CD4-positive, alpha-beta memory T cell (primary cell): ENCODE data around the gene LGALS3BP. TPM values are rescaled to one million over a fixed set of nuclear protein-coding genes. Genes with fewer than 3 reads are reported as not detected.

ENCODE experiments used
- CTCF ChIA-PET: fragments of 350-600 bp; sonication (Branson Sonifier 250); formaldehyde crosslinking; loops from one replicate; lab custom pipeline; 2021; ENCODE audit warnings: inconsistent platforms; ENCODE audit not compliant: partially characterized antibody; lab: Charles Lee
- POLR2A ChIA-PET: fragments of 350-600 bp; sonication (Branson Sonifier 250); formaldehyde crosslinking; loops from one replicate; lab custom pipeline; 2021; ENCODE audit not compliant: partially characterized antibody; lab: Charles Lee
- DNase-seq, 5 donors: peaks; one replicate each; pipeline versions ENCODE4 v3.0.0 to v3.0.0-alpha.2; 2020 to 2022; ENCODE audit warnings: mixed read lengths in 1 of 5
- H3K27ac ChIP-seq: one replicate; pipeline ENCODE4 v1.7.0; 2013; ENCODE audit warnings: low read depth, low read length
- H3K27me3 ChIP-seq: 2 replicates; pipeline ENCODE4 v1.7.0; 2013; ENCODE audit warnings: mild to moderate bottlenecking, low read length, moderate library complexity; ENCODE audit not compliant: insufficient read depth
- H3K36me3 ChIP-seq: 2 replicates; pipeline ENCODE4 v1.7.0; 2013; ENCODE audit warnings: mild to moderate bottlenecking, low read length, moderate library complexity; ENCODE audit not compliant: insufficient read depth
- H3K4me1 ChIP-seq: 2 replicates; pipeline ENCODE4 v1.7.0; 2013; ENCODE audit warnings: mild to moderate bottlenecking, low read length, moderate library complexity; ENCODE audit not compliant: insufficient read depth
- H3K4me3 ChIP-seq, 2 donors: one replicate each; pipeline ENCODE4 v1.7.0; 2013; ENCODE audit warnings: low read length in 2 of 2, mild to moderate bottlenecking in 1 of 2
- H3K9me3 ChIP-seq, 2 donors: one replicate each; pipeline ENCODE4 v1.7.0; 2013; ENCODE audit warnings: low read length in 2 of 2, control low read depth in 1 of 2; ENCODE audit not compliant: control insufficient read depth in 1 of 2
- H3K27ac Mint-ChIP-seq, 7 donors: one replicate each; pipeline ENCODE4 v1.8.0; 2020 to 2021; ENCODE audit warnings: mixed read lengths in 7 of 7, mild to moderate bottlenecking in 6 of 7, inconsistent platforms in 3 of 7, moderate library complexity in 3 of 7
- H3K27me3 Mint-ChIP-seq, 2 donors: one replicate each; pipeline ENCODE4 v1.8.0; 2020 to 2021; ENCODE audit warnings: mixed read lengths in 2 of 2
- H3K36me3 Mint-ChIP-seq, 2 donors: one replicate each; pipeline ENCODE4 v1.8.0; 2020 to 2021; ENCODE audit warnings: mixed read lengths in 2 of 2, inconsistent platforms in 1 of 2, mild to moderate bottlenecking in 1 of 2
- H3K4me1 Mint-ChIP-seq, 4 donors: one replicate each; pipeline ENCODE4 v1.8.0; 2020 to 2021; ENCODE audit warnings: mixed read lengths in 4 of 4, mild to moderate bottlenecking in 1 of 4
- H3K4me3 Mint-ChIP-seq, 8 donors: one replicate each; pipeline ENCODE4 v1.8.0; 2020 to 2021; ENCODE audit warnings: mixed read lengths in 8 of 8, mild to moderate bottlenecking in 7 of 8, moderate library complexity in 6 of 8, inconsistent platforms in 3 of 8
- H3K9me3 Mint-ChIP-seq, 8 donors: one replicate each; pipeline ENCODE4 v1.8.0; 2020 to 2021; ENCODE audit warnings: mixed read lengths in 8 of 8, mild to moderate bottlenecking in 5 of 8, inconsistent platforms in 3 of 8, moderate library complexity in 1 of 8
- intact Hi-C: fragments of 100-400 bp; cut with micrococcal nuclease; formaldehyde crosslinking; loops from one replicate; pipeline ENCODE4 v1.15.1; 2023
- polyA plus RNA-seq, 2 donors: library from polyadenylated mRNA; unstranded; fragments of 300-500 nt; fragmentation: Illumina TruSeq; gene quantifications; one replicate each; pipeline ENCODE4 v1.2.3, GENCODE V29; 2021
- total RNA-seq, 2 experiments: library from RNA; stranded (reverse); gene quantifications; one replicate each; pipeline ENCODE4 v1.2.3, GENCODE V29; 2021

The LGALS3BP gene
- total and polyA plus RNA-seq, 4 experiments from 2014 or later: 44.8 to 70.7 (median 51.0) TPM

DNA sequence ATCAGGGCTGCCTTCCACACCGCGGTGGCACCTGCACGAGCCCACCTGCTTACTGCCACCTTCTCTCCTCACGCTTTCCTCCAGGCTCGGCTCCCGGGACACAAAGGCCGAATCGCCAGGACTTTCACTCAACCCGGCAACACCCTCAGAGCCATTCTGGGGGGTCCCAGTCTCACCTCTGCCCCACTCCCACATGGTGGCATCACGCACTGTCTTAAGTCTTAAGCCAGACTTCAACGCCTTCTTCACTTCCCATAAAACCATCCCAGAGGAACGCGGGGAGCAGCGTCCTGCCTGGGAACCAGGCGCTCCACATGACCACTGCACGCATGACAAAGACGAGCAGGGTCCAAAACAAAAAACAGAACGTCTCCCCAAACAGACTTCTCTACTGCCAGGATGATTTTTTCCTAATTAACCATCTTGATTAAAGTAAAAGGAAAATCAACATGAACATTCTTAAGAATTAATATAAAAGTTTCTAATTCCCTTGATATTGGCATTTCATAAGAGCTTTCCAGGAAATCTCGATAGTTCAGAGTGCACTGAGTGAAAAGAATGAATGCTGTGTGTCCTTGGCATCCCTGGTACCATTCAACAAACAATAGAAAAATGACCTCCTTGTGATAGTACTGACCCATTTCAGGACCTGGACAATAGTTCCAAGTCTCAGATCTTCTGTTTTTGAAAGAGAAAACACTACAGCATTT, 27.2 kb upstream of the LGALS3BP start:
- no peak for DNase-seq
- Histone ChIP-seq H3K4me3 (no peak overlapping the region), H3K27ac (no peak overlapping the region), H3K4me1 (peaks cover 50% of the 10 kb centered on the region), H3K27me3 (no peaks in the 10 kb centered on the region), H3K9me3 (no peaks in the 10 kb centered on the region), H3K36me3 (peaks cover 9% of the 10 kb centered on the region)
- intact Hi-C loops: no loop called here
- Mint-ChIP-seq H3K27ac (peak overlapping the region; percentile 59 to 98 (median 88)), H3K9me3 (peaks cover 0 to 3% (median 0%) of the 10 kb centered on the region in 8 donors), H3K27me3 (no peaks in the 10 kb centered on the region), H3K36me3 (peaks cover 0 to 22% of the 10 kb centered on the region in 2 donors), H3K4me3 (peak overlapping the region in 7 of 8 donors; percentile 39 to 96 (median 72)), H3K4me1 (peaks cover 34 to 65% (median 51%) of the 10 kb centered on the region in 4 donors)
- CTCF ChIA-PET: interaction anchor here (1.6 kb wide), 1 partner anchor 11 kb away, joined by 5 read pairs; no protein-coding TSS in a partner anchor
- POLR2A ChIA-PET: no interaction called here

DNA sequence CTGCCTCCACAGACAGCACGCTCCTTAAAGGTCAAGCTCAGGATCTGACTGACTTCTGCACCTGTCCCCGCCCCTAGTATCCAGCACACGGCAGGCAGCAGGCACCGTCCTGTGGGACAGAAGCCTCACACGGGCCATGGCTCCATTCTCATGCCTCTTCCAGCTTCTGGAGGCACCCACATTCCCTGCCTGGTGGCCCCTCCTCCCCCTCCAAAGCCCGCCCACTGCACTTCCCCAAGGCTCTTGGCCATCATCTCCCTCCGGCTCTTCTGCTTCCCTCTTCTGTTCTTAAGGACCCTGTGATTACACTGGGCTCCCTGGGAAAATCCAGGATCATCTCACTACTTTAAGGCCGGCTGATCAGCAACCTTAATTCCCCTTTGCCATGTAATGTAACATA, 26.3 kb upstream of the LGALS3BP start:
- intact Hi-C loops: no loop called here
- peaks cover 50% of the 10 kb centered on the region for H3K4me1 ChIP-seq
- H3K27me3 ChIP-seq: no peaks in the 10 kb centered on the region
- H3K4me3 Mint-ChIP-seq: peak overlapping the region in 6 of 8 donors; percentile 17 to 62 (median 54)
- POLR2A ChIA-PET: no interaction called here
- H3K36me3 Mint-ChIP-seq: peaks cover 0 to 29% of the 10 kb centered on the region in 2 donors
- H3K36me3 ChIP-seq: peaks cover 9% of the 10 kb centered on the region
- H3K9me3 ChIP-seq: no peaks in the 10 kb centered on the region
- no peaks in the 10 kb centered on the region for H3K27me3 Mint-ChIP-seq
- H3K4me3 ChIP-seq: no peak overlapping the region
- peaks cover 35 to 65% (median 52%) of the 10 kb centered on the region in 4 donors for H3K4me1 Mint-ChIP-seq
- CTCF ChIA-PET: interaction anchor here (1.6 kb wide), 1 partner anchor 10 kb away, joined by 5 read pairs; no protein-coding TSS in a partner anchor
- peak overlapping the region; percentile 13 for H3K27ac ChIP-seq
- DNase-seq: no peak
- peaks cover 0 to 3% (median 0%) of the 10 kb centered on the region in 8 donors for H3K9me3 Mint-ChIP-seq
- peak overlapping the region; percentile 29 to 88 (median 74) for H3K27ac Mint-ChIP-seq

DNA sequence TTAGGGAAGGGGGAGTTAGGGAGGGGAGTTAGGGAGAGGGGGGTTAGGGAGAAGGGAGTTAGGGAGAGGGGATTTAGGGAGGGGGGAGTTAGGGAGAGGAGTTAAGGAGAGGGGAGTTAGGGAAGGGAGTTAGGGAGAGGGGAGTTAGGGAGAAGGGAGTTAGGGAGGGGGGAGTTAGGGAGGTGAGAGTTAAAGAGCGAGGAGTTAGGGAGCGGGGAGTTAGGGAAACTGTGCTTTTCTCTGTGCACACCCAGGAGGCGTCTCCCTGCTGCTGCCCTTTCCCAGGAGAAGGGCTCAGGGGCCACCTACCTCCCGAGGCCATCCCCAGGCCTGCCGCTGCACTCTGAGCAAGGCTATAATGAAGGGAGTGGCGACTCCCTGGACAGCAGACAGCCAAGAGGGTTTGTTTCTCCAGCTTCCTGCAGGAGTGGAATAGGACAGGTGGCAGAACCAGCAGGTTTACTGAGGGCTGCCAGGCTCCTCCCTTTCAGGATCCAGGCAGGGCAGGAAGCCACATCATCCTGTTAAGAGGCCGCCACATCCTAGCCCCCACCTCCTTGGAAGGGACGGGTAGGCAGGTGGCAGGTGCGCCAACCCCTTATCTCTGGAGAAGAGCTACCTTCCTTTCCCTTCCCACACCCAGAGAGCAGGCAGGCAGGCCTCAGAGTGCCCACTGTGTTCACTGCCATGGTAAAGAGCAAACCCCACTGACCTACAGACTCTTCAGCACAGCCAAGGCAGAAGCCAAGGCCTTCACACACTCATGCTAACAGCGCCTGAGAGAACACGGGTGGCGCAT, 25.5 kb upstream of the LGALS3BP start:
- Mint-ChIP-seq H3K36me3 (peaks cover 2 to 35% of the 10 kb centered on the region in 2 donors), H3K4me3 (peak overlapping the region in 7 of 8 donors; percentile 17 to 63 (median 47)), H3K27me3 (no peaks in the 10 kb centered on the region), H3K9me3 (peaks cover 0 to 5% (median 0%) of the 10 kb centered on the region in 8 donors), H3K4me1 (peaks cover 35 to 57% (median 49%) of the 10 kb centered on the region in 4 donors), H3K27ac (peak overlapping the region; percentile 42 to 85 (median 67))
- H3K4me3 ChIP-seq: no peak overlapping the region
- DNase-seq: peak in 4 of 5 donors; percentile 16 to 26 (median 18)
- no peaks in the 10 kb centered on the region for H3K9me3 ChIP-seq
- peak overlapping the region; percentile 13 for H3K27ac ChIP-seq
- peaks cover 9% of the 10 kb centered on the region for H3K36me3 ChIP-seq
- no peaks in the 10 kb centered on the region for H3K27me3 ChIP-seq
- peaks cover 48% of the 10 kb centered on the region for H3K4me1 ChIP-seq
- intact Hi-C loops: no loop called here
- POLR2A ChIA-PET: no interaction called here
- CTCF ChIA-PET: interaction anchor here (1.6 kb wide), 1 partner anchor 9 kb away, joined by 5 read pairs; no protein-coding TSS in a partner anchor

DNA sequence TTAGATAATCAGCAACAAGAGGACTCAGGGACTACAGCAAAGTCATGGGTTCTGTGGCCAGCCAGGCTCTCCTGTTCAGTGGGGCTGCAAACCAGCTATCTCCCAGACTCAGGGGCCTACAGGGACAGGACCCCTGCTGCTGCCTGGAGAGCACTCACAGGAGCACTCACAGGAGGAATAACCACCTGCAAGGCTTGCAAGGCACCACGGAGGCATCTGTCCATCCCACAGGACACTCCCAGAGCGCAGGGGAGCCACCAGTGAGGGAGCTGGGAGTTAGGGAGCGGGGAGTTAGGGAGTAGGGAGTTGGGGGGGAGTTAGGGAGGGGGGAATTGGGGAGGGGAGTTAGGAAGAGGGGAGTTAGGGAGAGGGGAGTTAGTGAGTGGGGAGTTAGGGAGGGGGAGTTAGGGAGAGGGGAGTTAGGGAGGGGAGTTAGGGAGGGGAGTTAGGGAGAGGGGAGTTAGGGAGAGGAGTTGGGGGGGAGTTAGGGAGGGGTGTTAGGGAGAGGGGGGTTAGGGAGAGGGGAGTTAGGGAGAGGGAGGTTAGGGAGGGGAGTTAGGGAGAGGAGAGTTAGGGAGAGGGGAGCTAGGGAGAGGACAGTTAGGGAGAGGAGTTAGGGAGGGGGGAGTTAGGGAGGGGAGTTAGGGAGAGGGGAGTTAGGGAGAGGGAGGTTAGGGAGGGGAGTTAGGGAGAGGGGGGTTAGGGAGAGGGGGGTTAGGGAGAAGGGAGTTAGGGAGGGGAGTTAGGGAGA, 24.1 kb upstream of the LGALS3BP start:
- no peak overlapping the region for H3K4me3 ChIP-seq
- no peaks in the 10 kb centered on the region for H3K27me3 ChIP-seq
- peak overlapping the region in 1 of 8 donors; percentile 25 for H3K4me3 Mint-ChIP-seq
- H3K4me1 ChIP-seq: peaks cover 40% of the 10 kb centered on the region
- peaks cover 5 to 33% of the 10 kb centered on the region in 2 donors for H3K36me3 Mint-ChIP-seq
- H3K27ac Mint-ChIP-seq: peak overlapping the region in 2 of 7 donors; percentile 36 to 42
- POLR2A ChIA-PET: no interaction called here
- intact Hi-C loops: no loop called here
- no peaks in the 10 kb centered on the region for H3K27me3 Mint-ChIP-seq
- DNase-seq: no peak
- peaks cover 0 to 2% (median 0%) of the 10 kb centered on the region in 8 donors for H3K9me3 Mint-ChIP-seq
- no peaks in the 10 kb centered on the region for H3K9me3 ChIP-seq
- no peak overlapping the region for H3K27ac ChIP-seq
- peaks cover 37 to 48% (median 44%) of the 10 kb centered on the region in 4 donors for H3K4me1 Mint-ChIP-seq
- H3K36me3 ChIP-seq: peaks cover 17% of the 10 kb centered on the region
- CTCF ChIA-PET: interaction anchor here (1.7 kb wide), 1 partner anchor 10 kb away, joined by 10 read pairs; no protein-coding TSS in a partner anchor

DNA sequence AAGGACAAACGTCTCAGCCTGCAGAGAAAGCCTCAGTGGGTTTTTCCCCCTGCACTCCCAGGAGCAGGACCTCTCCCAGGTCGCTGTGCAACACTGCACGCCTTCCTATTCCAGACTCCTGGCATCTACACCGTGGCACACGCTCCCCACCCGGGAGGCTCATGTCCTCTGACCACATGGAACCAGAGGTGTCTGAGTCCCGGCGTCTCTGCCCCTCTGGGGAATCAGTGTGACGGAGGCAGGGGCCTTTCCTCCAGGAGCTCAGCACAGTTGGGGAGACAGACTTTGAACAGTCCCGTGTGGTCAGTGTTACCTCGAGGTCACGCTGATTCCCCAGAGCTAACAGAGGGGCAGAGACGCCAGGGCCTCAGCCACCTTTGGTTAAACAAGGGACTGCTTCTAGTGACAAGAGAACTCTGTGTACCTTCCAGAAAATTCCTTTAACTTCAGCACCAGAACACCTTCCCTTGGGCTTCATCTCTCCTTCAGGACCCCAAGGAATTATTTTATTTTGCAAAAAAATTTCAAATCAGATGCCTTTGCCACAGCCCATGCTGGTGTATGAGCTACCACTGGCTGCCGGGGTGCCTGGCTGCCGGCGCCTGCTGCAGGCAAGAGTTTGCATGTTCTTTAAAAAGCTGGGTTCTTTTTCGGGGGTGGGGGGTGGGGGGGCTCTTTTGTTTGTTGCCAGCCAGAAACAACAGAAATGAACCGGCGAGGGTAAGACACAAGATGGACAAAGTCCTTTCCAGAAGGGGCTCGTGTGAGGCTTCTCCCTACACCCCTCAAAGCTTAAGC, 23.3 kb upstream of the LGALS3BP start:
- Mint-ChIP-seq H3K4me1 (peaks cover 31 to 40% (median 35%) of the 10 kb centered on the region in 4 donors), H3K27ac (peak overlapping the region in 5 of 7 donors; percentile 4 to 64 (median 36)), H3K4me3 (no peak overlapping the region), H3K9me3 (peaks cover 0 to 2% (median 0%) of the 10 kb centered on the region in 8 donors), H3K27me3 (no peaks in the 10 kb centered on the region), H3K36me3 (peaks cover 7 to 33% of the 10 kb centered on the region in 2 donors)
- peaks cover 21% of the 10 kb centered on the region for H3K36me3 ChIP-seq
- CTCF ChIA-PET: interaction anchor here (1.7 kb wide), 1 partner anchor 9 kb away, joined by 10 read pairs; no protein-coding TSS in a partner anchor
- H3K27ac ChIP-seq: no peak overlapping the region
- no peaks in the 10 kb centered on the region for H3K9me3 ChIP-seq
- no peak for DNase-seq
- intact Hi-C loops: no loop called here
- no peaks in the 10 kb centered on the region for H3K27me3 ChIP-seq
- POLR2A ChIA-PET: interaction anchor here (0.6 kb wide), 1 partner anchor 14 kb away, joined by 3 read pairs; no protein-coding TSS in a partner anchor
- H3K4me1 ChIP-seq: peaks cover 32% of the 10 kb centered on the region
- no peak overlapping the region for H3K4me3 ChIP-seq

DNA sequence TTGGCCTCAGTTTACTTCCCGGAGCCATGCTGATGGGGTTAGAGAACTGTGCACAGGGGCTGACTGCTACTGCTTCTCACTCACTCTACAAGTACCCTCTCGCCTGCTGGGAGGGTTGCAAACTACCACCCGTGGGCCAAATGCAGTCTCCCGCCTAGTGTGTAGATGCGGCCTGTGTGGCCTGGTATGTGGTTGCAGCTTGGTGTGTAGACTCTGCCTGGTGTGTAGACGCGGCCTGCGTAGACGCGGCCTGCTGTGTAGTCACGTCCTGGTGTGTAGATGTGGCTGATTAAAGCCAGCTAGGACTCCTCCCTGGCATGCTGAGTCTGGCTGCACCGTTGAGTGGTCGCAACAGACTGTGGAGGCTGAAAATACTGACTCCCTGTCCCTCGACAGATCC, 22.6 kb upstream of the LGALS3BP start:
- peaks cover 28% of the 10 kb centered on the region for H3K36me3 ChIP-seq
- ChIA-PET CTCF (interaction anchor here (1.7 kb wide), 1 partner anchor 8 kb away, joined by 10 read pairs; no protein-coding TSS in a partner anchor), POLR2A (no interaction called here)
- Mint-ChIP-seq H3K9me3 (peaks cover 0 to 2% (median 0%) of the 10 kb centered on the region in 8 donors), H3K4me3 (no peak overlapping the region), H3K36me3 (peaks cover 12 to 40% of the 10 kb centered on the region in 2 donors), H3K4me1 (peaks cover 26 to 33% (median 30%) of the 10 kb centered on the region in 4 donors), H3K27ac (peak overlapping the region in 5 of 7 donors; percentile 4 to 64 (median 19)), H3K27me3 (no peaks in the 10 kb centered on the region)
- peaks cover 24% of the 10 kb centered on the region for H3K4me1 ChIP-seq
- H3K27me3 ChIP-seq: no peaks in the 10 kb centered on the region
- no peak overlapping the region for H3K27ac ChIP-seq
- no peak for DNase-seq
- intact Hi-C loops: no loop called here
- no peaks in the 10 kb centered on the region for H3K9me3 ChIP-seq
- no peak overlapping the region for H3K4me3 ChIP-seq
